Parathyroid adenoma (tissue), 2 donors: ENCODE data around the gene PNLDC1.

Experiments
- H2AFZ ChIP-seq: fragments of 300-600 bp; sonication (generic); one replicate; pipeline ENCODE4 v1.7.0; 2017; ENCODE audit warnings: antibody characterized with exemption, mild to moderate bottlenecking
- H3K27ac ChIP-seq: fragments of 300-600 bp; sonication (generic); one replicate; pipeline ENCODE4 v1.7.0; 2017
- H3K27me3 ChIP-seq: fragments of 300-600 bp; sonication (generic); one replicate; pipeline ENCODE4 v1.7.0; 2017; ENCODE audit warnings: low read length; ENCODE audit not compliant: control insufficient read depth, insufficient read depth
- H3K36me3 ChIP-seq: fragments of 300-600 bp; sonication (generic); one replicate; pipeline ENCODE4 v1.7.0; 2017; ENCODE audit warnings: low read length; ENCODE audit not compliant: control insufficient read depth, insufficient read depth
- H3K4me1 ChIP-seq: fragments of 300-600 bp; sonication (generic); one replicate; pipeline ENCODE4 v1.7.0; 2017; ENCODE audit warnings: control low read depth
- H3K4me2 ChIP-seq: fragments of 300-600 bp; sonication (generic); one replicate; pipeline ENCODE4 v1.7.0; 2017; ENCODE audit warnings: low read length
- H3K4me3 ChIP-seq: fragments of 300-600 bp; sonication (generic); one replicate; pipeline ENCODE4 v1.7.0; 2017; ENCODE audit warnings: low read depth, low read length
- H3K79me2 ChIP-seq: fragments of 300-600 bp; sonication (generic); one replicate; pipeline ENCODE4 v1.7.0; 2017; ENCODE audit warnings: control low read depth
- H3K9ac ChIP-seq: fragments of 300-600 bp; sonication (generic); one replicate; pipeline ENCODE4 v1.7.0; 2017; ENCODE audit warnings: mild to moderate bottlenecking
- H3K9me3 ChIP-seq: fragments of 300-600 bp; sonication (generic); one replicate; pipeline ENCODE4 v1.7.0; 2017; ENCODE audit warnings: low read length; ENCODE audit not compliant: control insufficient read depth
- CTCF ChIP-seq: fragments of 300-600 bp; sonication (generic); IDR thresholded peaks from one replicate; pipeline ENCODE4 v1.7.0; 2017; ENCODE audit warnings: antibody characterized with exemption, mild to moderate bottlenecking
- donor health status: primary hyperparathyroidism.

PNLDC1 gene

GRCh38 chr6:159766906-159767305, 33.2 kb upstream of the PNLDC1 start:
- no peaks in the 10 kb centered on the region for H3K79me2 ChIP-seq
- no peak for TF ChIP-seq CTCF
- H3K9ac ChIP-seq = no peak overlapping the region
- H3K36me3 ChIP-seq = no peaks in the 10 kb centered on the region
- H3K9me3 ChIP-seq = no peaks in the 10 kb centered on the region
- H3K4me1 ChIP-seq = peaks cover 3% of the 10 kb centered on the region
- no peak overlapping the region for H3K4me3 ChIP-seq
- no peak overlapping the region for H3K4me2 ChIP-seq
- no peak overlapping the region for H3K27ac ChIP-seq
- no peak overlapping the region for H2AFZ ChIP-seq
- no peaks in the 10 kb centered on the region for H3K27me3 ChIP-seq

- no peak overlapping the region for H2AFZ ChIP-seq
- H3K9ac ChIP-seq = no peak overlapping the region
- H3K4me1 ChIP-seq = no peaks in the 10 kb centered on the region
- no peaks in the 10 kb centered on the region for H3K79me2 ChIP-seq
- H3K9me3 ChIP-seq = no peaks in the 10 kb centered on the region
- TF ChIP-seq CTCF = no peak
- H3K4me3 ChIP-seq = no peak overlapping the region
- no peaks in the 10 kb centered on the region for H3K36me3 ChIP-seq
- H3K27me3 ChIP-seq = no peaks in the 10 kb centered on the region
- no peak overlapping the region for H3K27ac ChIP-seq
- H3K4me2 ChIP-seq = no peak overlapping the region
Measured at GRCh38 chr6:159769470-159769869, 30.6 kb upstream of the PNLDC1 start.

- no peak overlapping the region for H3K4me3 ChIP-seq
- no peak overlapping the region for H3K9ac ChIP-seq
- no peaks in the 10 kb centered on the region for H3K79me2 ChIP-seq
- H3K4me1 ChIP-seq = no peaks in the 10 kb centered on the region
- H2AFZ ChIP-seq = no peak overlapping the region
- no peaks in the 10 kb centered on the region for H3K36me3 ChIP-seq
- H3K27ac ChIP-seq = no peak overlapping the region
- H3K27me3 ChIP-seq = no peaks in the 10 kb centered on the region
- no peak overlapping the region for H3K4me2 ChIP-seq
- no peaks in the 10 kb centered on the region for H3K9me3 ChIP-seq
- TF ChIP-seq CTCF = no peak
Measured at GRCh38 chr6:159772196-159772595, 27.9 kb upstream of the PNLDC1 start.

- Histone ChIP-seq H3K9ac (no peak overlapping the region), H3K9me3 (no peaks in the 10 kb centered on the region), H3K79me2 (no peaks in the 10 kb centered on the region), H3K4me3 (no peak overlapping the region), H3K27me3 (no peaks in the 10 kb centered on the region), H3K4me2 (no peak overlapping the region), H2AFZ (no peak overlapping the region), H3K27ac (no peak overlapping the region), H3K4me1 (no peaks in the 10 kb centered on the region), H3K36me3 (no peaks in the 10 kb centered on the region)
- no peak for TF ChIP-seq CTCF
Measured at GRCh38 chr6:159777240-159777904, 22.7 kb upstream of the PNLDC1 start.

- no peak for TF ChIP-seq CTCF
- Histone ChIP-seq H3K9ac (no peak overlapping the region), H3K27me3 (no peaks in the 10 kb centered on the region), H3K4me3 (no peak overlapping the region), H3K27ac (no peak overlapping the region), H3K9me3 (no peaks in the 10 kb centered on the region), H3K79me2 (no peaks in the 10 kb centered on the region), H3K4me1 (no peaks in the 10 kb centered on the region), H3K4me2 (no peak overlapping the region), H3K36me3 (no peaks in the 10 kb centered on the region), H2AFZ (no peak overlapping the region)
Measured at GRCh38 chr6:159778131-159778530, 21.9 kb upstream of the PNLDC1 start.
